ENCODE measurements around the gene TLL2. TPM values are rescaled to one million over a fixed set of nuclear protein-coding genes. Genes with fewer than 3 reads are reported as not detected.

The TLL2 gene
- total RNA-seq, 1 experiment from 2014 or later: 9.1 TPM

DNA sequence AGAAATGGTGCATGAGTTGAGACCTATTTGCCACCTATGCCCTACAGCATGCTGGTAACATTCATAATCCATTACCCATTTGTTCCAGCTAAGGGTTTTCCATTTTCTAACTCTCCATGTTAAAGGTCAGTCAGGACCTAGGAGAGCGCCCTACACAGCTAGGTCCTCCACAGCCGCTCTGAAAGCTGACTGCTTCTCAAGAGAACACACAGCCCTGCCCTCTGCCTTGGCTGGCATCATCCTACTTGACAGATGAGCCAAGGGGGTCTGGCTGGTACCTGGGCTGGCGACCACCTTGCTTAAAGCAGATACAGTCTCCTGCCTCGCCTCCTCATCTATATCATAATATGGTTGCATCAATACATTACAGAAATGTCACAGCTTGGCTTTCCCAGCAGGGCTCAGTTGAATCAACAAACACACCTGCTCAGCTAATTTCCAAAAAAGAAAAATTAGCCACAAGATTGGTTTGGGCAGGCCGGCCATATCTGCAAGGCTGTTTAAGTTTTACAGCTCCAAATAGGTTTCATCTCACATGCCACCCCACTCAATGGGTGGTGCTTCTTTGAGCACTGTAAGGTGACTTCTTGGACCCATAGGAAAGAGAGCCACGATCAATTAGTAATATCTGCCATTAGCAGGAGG lies 17.3 kb downstream of the TLL2 start:
- ATAC-seq (peak; percentile 80), DNase-seq (ENCODE audit: low spot score) (peak; percentile 30)
- POLR2A ChIA-PET: no interaction called here
- H3K4me1 Mint-ChIP-seq: peaks cover 36% of the 10 kb centered on the region
- no peak overlapping the region for H3K27ac Mint-ChIP-seq
- TF ChIP-seq, protein P1, sequence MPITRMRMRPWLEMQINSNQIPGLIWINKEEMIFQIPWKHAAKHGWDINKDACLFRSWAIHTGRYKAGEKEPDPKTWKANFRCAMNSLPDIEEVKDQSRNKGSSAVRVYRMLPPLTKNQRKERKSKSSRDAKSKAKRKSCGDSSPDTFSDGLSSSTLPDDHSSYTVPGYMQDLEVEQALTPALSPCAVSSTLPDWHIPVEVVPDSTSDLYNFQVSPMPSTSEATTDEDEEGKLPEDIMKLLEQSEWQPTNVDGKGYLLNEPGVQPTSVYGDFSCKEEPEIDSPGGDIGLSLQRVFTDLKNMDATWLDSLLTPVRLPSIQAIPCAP (CRISPR knock-in tag; IDR thresholded peaks at IDR 0.05): no peak
- TF ChIP-seq ZNF423 (CRISPR knock-in tag; IDR thresholded peaks at IDR 0.05) (no peak), TEAD1 (CRISPR knock-in tag; IDR thresholded peaks at IDR 0.05) (no peak), ZNF317 (CRISPR knock-in tag; IDR thresholded peaks at IDR 0.05; ENCODE audit: borderline replicate concordance, low read depth) (no peak), ZNF416 (CRISPR knock-in tag; IDR thresholded peaks at IDR 0.05) (no peak), NR3C1 (CRISPR knock-in tag; conservative IDR thresholded peaks at IDR 0.05; ENCODE audit: low read depth) (no peak), NFATC4 (CRISPR knock-in tag; IDR thresholded peaks at IDR 0.05) (no peak), ZNF671 (CRISPR knock-in tag; IDR thresholded peaks at IDR 0.05) (no peak), IRF2 (CRISPR knock-in tag; IDR thresholded peaks at IDR 0.05; ENCODE audit: borderline replicate concordance, low read depth) (no peak), TP53 (CRISPR knock-in tag; IDR thresholded peaks at IDR 0.05) (no peak), CBFB (CRISPR knock-in tag; IDR thresholded peaks at IDR 0.05; ENCODE audit: low read depth) (no peak), ATF1 (CRISPR knock-in tag; IDR thresholded peaks at IDR 0.05) (no peak), JAZF1 (CRISPR knock-in tag; IDR thresholded peaks at IDR 0.05) (no peak)
- TF ChIP-seq, protein P2, sequence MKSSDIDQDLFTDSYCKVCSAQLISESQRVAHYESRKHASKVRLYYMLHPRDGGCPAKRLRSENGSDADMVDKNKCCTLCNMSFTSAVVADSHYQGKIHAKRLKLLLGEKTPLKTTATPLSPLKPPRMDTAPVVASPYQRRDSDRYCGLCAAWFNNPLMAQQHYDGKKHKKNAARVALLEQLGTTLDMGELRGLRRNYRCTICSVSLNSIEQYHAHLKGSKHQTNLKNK (CRISPR knock-in tag; IDR thresholded peaks at IDR 0.05): no peak
- TF ChIP-seq, protein P3, sequence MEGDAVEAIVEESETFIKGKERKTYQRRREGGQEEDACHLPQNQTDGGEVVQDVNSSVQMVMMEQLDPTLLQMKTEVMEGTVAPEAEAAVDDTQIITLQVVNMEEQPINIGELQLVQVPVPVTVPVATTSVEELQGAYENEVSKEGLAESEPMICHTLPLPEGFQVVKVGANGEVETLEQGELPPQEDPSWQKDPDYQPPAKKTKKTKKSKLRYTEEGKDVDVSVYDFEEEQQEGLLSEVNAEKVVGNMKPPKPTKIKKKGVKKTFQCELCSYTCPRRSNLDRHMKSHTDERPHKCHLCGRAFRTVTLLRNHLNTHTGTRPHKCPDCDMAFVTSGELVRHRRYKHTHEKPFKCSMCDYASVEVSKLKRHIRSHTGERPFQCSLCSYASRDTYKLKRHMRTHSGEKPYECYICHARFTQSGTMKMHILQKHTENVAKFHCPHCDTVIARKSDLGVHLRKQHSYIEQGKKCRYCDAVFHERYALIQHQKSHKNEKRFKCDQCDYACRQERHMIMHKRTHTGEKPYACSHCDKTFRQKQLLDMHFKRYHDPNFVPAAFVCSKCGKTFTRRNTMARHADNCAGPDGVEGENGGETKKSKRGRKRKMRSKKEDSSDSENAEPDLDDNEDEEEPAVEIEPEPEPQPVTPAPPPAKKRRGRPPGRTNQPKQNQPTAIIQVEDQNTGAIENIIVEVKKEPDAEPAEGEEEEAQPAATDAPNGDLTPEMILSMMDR (IDR thresholded peaks at IDR 0.05): no peak
- TF ChIP-seq, protein P4, sequence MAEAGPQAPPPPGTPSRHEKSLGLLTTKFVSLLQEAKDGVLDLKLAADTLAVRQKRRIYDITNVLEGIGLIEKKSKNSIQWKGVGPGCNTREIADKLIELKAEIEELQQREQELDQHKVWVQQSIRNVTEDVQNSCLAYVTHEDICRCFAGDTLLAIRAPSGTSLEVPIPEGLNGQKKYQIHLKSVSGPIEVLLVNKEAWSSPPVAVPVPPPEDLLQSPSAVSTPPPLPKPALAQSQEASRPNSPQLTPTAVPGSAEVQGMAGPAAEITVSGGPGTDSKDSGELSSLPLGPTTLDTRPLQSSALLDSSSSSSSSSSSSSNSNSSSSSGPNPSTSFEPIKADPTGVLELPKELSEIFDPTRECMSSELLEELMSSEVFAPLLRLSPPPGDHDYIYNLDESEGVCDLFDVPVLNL (CRISPR knock-in tag; IDR thresholded peaks at IDR 0.05; ENCODE audit: borderline replicate concordance, low read depth): no peak
- TF ChIP-seq, protein P5, sequence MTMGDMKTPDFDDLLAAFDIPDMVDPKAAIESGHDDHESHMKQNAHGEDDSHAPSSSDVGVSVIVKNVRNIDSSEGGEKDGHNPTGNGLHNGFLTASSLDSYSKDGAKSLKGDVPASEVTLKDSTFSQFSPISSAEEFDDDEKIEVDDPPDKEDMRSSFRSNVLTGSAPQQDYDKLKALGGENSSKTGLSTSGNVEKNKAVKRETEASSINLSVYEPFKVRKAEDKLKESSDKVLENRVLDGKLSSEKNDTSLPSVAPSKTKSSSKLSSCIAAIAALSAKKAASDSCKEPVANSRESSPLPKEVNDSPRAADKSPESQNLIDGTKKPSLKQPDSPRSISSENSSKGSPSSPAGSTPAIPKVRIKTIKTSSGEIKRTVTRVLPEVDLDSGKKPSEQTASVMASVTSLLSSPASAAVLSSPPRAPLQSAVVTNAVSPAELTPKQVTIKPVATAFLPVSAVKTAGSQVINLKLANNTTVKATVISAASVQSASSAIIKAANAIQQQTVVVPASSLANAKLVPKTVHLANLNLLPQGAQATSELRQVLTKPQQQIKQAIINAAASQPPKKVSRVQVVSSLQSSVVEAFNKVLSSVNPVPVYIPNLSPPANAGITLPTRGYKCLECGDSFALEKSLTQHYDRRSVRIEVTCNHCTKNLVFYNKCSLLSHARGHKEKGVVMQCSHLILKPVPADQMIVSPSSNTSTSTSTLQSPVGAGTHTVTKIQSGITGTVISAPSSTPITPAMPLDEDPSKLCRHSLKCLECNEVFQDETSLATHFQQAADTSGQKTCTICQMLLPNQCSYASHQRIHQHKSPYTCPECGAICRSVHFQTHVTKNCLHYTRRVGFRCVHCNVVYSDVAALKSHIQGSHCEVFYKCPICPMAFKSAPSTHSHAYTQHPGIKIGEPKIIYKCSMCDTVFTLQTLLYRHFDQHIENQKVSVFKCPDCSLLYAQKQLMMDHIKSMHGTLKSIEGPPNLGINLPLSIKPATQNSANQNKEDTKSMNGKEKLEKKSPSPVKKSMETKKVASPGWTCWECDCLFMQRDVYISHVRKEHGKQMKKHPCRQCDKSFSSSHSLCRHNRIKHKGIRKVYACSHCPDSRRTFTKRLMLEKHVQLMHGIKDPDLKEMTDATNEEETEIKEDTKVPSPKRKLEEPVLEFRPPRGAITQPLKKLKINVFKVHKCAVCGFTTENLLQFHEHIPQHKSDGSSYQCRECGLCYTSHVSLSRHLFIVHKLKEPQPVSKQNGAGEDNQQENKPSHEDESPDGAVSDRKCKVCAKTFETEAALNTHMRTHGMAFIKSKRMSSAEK (CRISPR knock-in tag; IDR thresholded peaks at IDR 0.05; ENCODE audit: borderline replicate concordance): no peak
- TF ChIP-seq, protein P6, sequence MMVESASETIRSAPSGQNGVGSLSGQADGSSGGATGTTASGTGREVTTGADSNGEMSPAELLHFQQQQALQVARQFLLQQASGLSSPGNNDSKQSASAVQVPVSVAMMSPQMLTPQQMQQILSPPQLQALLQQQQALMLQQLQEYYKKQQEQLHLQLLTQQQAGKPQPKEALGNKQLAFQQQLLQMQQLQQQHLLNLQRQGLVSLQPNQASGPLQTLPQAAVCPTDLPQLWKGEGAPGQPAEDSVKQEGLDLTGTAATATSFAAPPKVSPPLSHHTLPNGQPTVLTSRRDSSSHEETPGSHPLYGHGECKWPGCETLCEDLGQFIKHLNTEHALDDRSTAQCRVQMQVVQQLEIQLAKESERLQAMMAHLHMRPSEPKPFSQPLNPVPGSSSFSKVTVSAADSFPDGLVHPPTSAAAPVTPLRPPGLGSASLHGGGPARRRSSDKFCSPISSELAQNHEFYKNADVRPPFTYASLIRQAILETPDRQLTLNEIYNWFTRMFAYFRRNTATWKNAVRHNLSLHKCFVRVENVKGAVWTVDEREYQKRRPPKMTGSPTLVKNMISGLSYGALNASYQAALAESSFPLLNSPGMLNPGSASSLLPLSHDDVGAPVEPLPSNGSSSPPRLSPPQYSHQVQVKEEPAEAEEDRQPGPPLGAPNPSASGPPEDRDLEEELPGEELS (CRISPR knock-in tag; IDR thresholded peaks at IDR 0.05): no peak
- TF ChIP-seq, protein P7, sequence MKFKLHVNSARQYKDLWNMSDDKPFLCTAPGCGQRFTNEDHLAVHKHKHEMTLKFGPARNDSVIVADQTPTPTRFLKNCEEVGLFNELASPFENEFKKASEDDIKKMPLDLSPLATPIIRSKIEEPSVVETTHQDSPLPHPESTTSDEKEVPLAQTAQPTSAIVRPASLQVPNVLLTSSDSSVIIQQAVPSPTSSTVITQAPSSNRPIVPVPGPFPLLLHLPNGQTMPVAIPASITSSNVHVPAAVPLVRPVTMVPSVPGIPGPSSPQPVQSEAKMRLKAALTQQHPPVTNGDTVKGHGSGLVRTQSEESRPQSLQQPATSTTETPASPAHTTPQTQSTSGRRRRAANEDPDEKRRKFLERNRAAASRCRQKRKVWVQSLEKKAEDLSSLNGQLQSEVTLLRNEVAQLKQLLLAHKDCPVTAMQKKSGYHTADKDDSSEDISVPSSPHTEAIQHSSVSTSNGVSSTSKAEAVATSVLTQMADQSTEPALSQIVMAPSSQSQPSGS (CRISPR knock-in tag; IDR thresholded peaks at IDR 0.05; ENCODE audit: borderline replicate concordance, low read depth): no peak
- H3K4me3 Mint-ChIP-seq: no peak overlapping the region
- no peaks in the 10 kb centered on the region; the same call in 1 of the 2 replicates for H3K27me3 Mint-ChIP-seq (ENCODE audit: low read depth)
- CTCF ChIA-PET: interaction anchor here (1.2 to 5.5 kb wide), 6 partner anchors 13 to 121 kb away, joined by 7 to 46 read pairs (median 11); partner anchors contain the start of gene TLL2
- no peaks in the 10 kb centered on the region for H3K36me3 Mint-ChIP-seq
- H3K9me3 Mint-ChIP-seq: no peaks in the 10 kb centered on the region

Data from WTC11 (cell line).